ENCODE data around the gene DCXR.

GRCh38 chr17:82010575-82011525 lies 26.6 kb downstream of the DCXR start:
- no peak for TF ChIP-seq POLR2A (IDR thresholded peaks at IDR 0.05; ENCODE audit: low read length)
- no peak for TF ChIP-seq GATA1 (IDR thresholded peaks at IDR 0.05; ENCODE audit: low read depth, low read length)
